ENCODE data around the gene SEC24C. TPM values are rescaled to one million over a fixed set of nuclear protein-coding genes. Genes with fewer than 3 reads are reported as not detected.
"Not testable (repeated sequence)": the region's sequence is repeated elsewhere in the genome, so short reads cannot be mapped to it uniquely, and the experiment has no call there.

The SEC24C gene
- total RNA-seq, 4 donors from 2014 or later = 47.5 to 65.1 (median 49.6) TPM

DNA sequence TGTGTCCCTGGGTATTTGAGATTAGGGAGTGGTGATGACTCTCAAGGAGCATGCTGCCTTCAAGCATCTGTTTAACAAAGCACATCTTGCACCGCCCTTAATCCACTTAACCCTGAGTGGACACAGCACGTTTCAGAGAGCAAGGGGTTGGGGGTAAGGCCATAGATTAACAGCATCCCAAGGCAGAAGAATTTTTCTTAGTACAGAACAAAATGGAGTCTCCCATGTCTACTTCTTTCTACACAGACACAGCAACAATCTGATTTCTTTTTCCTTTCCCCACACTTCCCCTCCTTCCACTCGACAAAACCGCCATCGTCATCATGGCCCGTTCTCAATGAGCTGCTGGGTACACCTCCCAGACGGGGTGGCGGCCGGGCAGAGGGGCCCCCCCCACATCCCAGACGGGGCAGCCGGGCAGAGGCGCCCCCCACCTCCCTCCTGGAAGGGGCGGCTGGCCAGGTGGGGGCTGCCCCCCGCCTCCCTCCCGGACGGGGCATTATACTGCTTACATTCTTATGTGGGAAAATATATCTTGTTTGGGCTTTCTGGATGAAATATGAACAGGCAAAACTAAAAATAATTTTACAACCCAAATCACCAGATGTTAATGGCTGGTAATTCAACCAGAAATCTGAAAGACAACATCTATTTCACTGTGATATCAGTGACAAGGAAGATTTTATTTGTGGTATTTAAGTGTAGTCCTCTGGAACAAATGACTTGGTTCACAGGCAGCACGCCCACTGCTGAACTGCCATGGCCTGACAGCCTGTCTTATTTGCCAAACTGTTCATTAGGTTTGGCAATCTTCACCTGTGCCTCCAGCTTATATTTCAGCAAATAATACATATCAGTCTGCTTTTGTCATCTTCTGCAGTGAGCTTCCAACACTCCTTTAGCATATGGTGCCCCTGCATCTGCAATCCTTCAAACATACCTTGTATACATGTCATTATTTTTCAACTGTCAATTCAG, 28.7 kb upstream of the SEC24C start:
- not testable (repeated sequence) for H3K27ac ChIP-seq, H3K4me3 ChIP-seq, ATAC-seq, H3K4me1 ChIP-seq, H3K27me3 ChIP-seq, H3K9me3 ChIP-seq
- WGBS, 2 donors (ENCODE audit: low coverage in 1 of 2) = 91 to 100% methylated on average over 2 to 4 of the region's 17 CpGs
- H3K36me3 ChIP-seq = peaks cover 0 to 73% of the 10 kb centered on the region in 2 donors

DNA sequence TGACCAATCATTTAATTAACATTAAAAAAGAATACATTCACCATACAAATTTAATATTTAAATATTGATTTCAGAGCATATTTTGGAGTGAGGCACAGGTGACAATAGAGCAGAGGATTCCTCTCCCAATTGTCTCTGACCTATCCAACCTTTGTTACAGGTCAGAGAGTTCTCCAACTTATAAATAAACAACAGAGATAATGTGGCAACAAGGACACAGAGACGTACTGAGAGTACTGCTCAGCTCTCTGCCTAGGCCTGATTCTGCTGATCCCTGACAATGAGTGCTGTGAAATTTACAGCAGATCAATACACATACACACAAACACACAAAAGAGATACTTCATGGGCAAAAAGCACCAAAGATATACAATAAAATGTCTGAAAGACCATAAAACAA, 27.9 kb upstream of the SEC24C start:
- Histone ChIP-seq H3K27me3 (no peaks in the 10 kb centered on the region), H3K36me3 (peaks cover 0 to 78% of the 10 kb centered on the region in 2 donors), H3K4me1 (no peaks in the 10 kb centered on the region), H3K27ac (no peak overlapping the region), H3K4me3 (no peak overlapping the region), H3K9me3 (no peaks in the 10 kb centered on the region)
- WGBS, 2 donors (ENCODE audit: low coverage in 1 of 2) = 72 to 83% methylated on average over 1 of the region's 1 CpG
- no peak for ATAC-seq
- TF ChIP-seq POLR2A (IDR thresholded peaks at IDR 0.05) (no peak), EP300 (IDR thresholded peaks at IDR 0.05) (no peak), POLR2AphosphoS5 (IDR thresholded peaks at IDR 0.05) (no peak)
- TF ChIP-seq, protein P1, sequence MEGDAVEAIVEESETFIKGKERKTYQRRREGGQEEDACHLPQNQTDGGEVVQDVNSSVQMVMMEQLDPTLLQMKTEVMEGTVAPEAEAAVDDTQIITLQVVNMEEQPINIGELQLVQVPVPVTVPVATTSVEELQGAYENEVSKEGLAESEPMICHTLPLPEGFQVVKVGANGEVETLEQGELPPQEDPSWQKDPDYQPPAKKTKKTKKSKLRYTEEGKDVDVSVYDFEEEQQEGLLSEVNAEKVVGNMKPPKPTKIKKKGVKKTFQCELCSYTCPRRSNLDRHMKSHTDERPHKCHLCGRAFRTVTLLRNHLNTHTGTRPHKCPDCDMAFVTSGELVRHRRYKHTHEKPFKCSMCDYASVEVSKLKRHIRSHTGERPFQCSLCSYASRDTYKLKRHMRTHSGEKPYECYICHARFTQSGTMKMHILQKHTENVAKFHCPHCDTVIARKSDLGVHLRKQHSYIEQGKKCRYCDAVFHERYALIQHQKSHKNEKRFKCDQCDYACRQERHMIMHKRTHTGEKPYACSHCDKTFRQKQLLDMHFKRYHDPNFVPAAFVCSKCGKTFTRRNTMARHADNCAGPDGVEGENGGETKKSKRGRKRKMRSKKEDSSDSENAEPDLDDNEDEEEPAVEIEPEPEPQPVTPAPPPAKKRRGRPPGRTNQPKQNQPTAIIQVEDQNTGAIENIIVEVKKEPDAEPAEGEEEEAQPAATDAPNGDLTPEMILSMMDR (IDR thresholded peaks at IDR 0.05) = no peak

DNA sequence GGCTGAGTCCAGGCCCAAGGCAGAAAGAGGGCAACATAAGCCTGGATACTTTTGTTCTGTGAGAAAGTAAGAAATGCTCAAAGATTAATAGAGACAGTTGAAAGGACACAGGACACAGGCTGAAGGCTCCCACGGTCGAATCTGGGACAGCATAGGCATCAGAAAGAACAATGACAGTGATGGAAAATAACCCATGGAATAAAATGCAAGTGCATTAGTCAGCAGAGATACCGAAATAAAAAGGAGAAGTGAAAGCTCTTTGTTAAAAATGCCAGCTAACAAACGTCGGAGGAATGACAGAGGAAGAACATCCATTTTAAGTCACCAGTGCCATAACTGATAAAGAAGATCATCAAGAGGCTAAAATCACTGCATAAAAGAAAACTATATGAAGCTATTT, 26.6 kb upstream of the SEC24C start:
- ATAC-seq = no peak
- Histone ChIP-seq H3K9me3 (no peaks in the 10 kb centered on the region), H3K27me3 (no peaks in the 10 kb centered on the region), H3K4me3 (no peak overlapping the region), H3K4me1 (no peaks in the 10 kb centered on the region), H3K36me3 (peaks cover 0 to 81% of the 10 kb centered on the region in 2 donors), H3K27ac (no peak overlapping the region)
- no peak for TF ChIP-seq POLR2A (IDR thresholded peaks at IDR 0.05)
- TF ChIP-seq POLR2AphosphoS5 (IDR thresholded peaks at IDR 0.05) = no peak
- TF ChIP-seq EP300 (IDR thresholded peaks at IDR 0.05) = no peak
- TF ChIP-seq, protein P1 (IDR thresholded peaks at IDR 0.05) = no peak
- WGBS, 2 donors (ENCODE audit: low coverage in 1 of 2) = 61 to 77% methylated on average over 4 to 5 of the region's 5 CpGs

DNA sequence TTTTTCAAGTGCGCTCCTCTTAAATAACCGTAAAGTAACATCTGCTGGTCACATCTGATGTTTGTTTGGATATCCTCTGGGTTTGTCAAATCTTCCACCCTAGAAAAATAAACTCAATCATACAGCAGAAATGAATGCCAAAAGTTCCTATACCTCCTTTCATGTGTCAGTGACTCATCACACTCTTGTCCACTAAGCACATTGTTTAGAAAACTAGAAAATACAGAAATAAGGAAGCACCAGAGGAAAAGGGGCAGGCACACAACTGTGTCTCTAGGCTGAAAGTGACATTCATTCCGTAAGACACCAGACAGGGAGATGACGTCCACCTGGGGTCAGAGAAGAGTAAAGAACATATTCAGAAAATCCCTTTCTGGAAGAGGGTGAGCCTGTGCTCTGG, 23.6 kb upstream of the SEC24C start:
- WGBS, 2 donors (ENCODE audit: low coverage in 1 of 2) = 79 to 81% methylated on average over 4 of the region's 4 CpGs
- peaks cover 0 to 96% of the 10 kb centered on the region in 2 donors for H3K36me3 ChIP-seq

DNA sequence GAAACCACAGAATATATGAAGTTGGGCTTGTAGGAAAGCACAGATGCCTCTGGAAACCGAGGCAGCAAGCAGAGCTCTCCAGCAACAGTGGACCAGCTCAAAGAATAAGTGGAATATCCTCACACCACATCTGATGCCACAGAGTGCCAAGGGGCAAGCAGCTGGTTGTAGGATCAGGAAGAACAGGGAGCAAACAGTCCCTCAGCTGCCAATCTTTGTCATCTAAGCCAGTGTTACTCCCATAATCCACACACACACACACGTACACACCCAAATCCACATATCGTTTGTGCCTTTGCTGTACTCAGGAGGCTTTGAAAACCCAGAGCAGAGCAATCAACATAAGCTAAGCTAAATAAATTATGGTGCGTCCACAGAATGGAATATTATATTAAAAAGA, 20.7 kb upstream of the SEC24C start:
- WGBS, 2 donors (ENCODE audit: low coverage in 1 of 2) = 64 to 68% methylated on average over 4 of the region's 4 CpGs
- TF ChIP-seq POLR2AphosphoS5 (IDR thresholded peaks at IDR 0.05) (no peak), EP300 (IDR thresholded peaks at IDR 0.05) (no peak), POLR2A (IDR thresholded peaks at IDR 0.05) (no peak)
- TF ChIP-seq, protein P1 (IDR thresholded peaks at IDR 0.05) = no peak
- H3K4me3 ChIP-seq = no peak overlapping the region
- H3K27ac ChIP-seq = no peak overlapping the region
- H3K9me3 ChIP-seq = no peaks in the 10 kb centered on the region
- ATAC-seq = no peak
- no peaks in the 10 kb centered on the region for H3K27me3 ChIP-seq
- H3K4me1 ChIP-seq = no peaks in the 10 kb centered on the region
- peaks cover 0 to 84% of the 10 kb centered on the region in 2 donors for H3K36me3 ChIP-seq

More for the DNA sequence above, 23.6 kb upstream of the SEC24C start:
- H3K4me3 ChIP-seq, ATAC-seq, H3K4me1 ChIP-seq, H3K27me3 ChIP-seq, H3K9me3 ChIP-seq: not testable (repeated sequence)
- H3K27ac ChIP-seq = peak overlapping the region in 1 of 4 donors; percentile 40

DNA sequence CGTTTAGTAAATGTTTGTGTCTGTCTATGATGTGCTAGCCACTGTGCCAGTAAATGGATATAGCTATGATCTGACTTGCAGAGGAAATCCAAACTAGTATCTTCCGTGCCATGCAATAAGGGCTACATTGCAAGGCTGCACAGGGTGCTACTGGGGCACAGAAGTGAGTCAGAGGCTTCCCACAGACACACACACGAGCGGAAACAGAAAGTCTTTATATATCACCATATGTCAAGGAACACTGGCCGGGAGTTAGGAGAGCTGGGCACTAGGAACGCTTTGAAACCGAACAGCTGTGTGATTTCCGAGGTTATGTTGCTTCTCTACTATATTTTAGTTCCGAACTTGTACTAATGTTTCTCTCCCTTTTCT, 14.4 kb upstream of the SEC24C start:
- peak overlapping the region; percentile 86 to 93 (median 90) for H3K27ac ChIP-seq
- H3K4me1 ChIP-seq = peaks cover 4 to 45% (median 19%) of the 10 kb centered on the region in 3 donors
- ATAC-seq, H3K27me3 ChIP-seq, H3K9me3 ChIP-seq: not testable (repeated sequence)
- peak overlapping the region; percentile 85 to 96 for H3K4me3 ChIP-seq
- 0% methylated on average over 9 of the region's 9 CpGs for WGBS, 2 donors (ENCODE audit: low coverage in 1 of 2)
- H3K36me3 ChIP-seq = peaks cover 0 to 59% of the 10 kb centered on the region in 2 donors

All from gastroesophageal sphincter (tissue), 4 donors.